Measurements from ENCODE around the gene ADGRG4. TPM values are rescaled to one million over a fixed set of nuclear protein-coding genes. Genes with fewer than 3 reads are reported as not detected.

Gene ADGRG4
- total and polyA plus RNA-seq, 9 donors, result 0.01 to 2.0 (median 0.34) TPM; not detected in 2

GRCh38 chrX:136395271-136395670, 94.5 kb downstream of the ADGRG4 start:
- no peak for DNase-seq
- Histone ChIP-seq H3K9me3 (no peaks in the 10 kb centered on the region), H3K27me3 (no peaks in the 10 kb centered on the region), H3K27ac (no peak overlapping the region), H3K36me3 (no peaks in the 10 kb centered on the region), H3K4me1 (ENCODE audit: insufficient read depth) (no peaks in the 10 kb centered on the region), H3K4me3 (no peak overlapping the region)
- intact Hi-C loops (cut with DNase I), result no loop called here
- no peak for TF ChIP-seq POLR2A (IDR thresholded peaks at IDR 0.05)
- no peak for TF ChIP-seq EP300 (IDR thresholded peaks at IDR 0.05)
- no peak for TF ChIP-seq CTCF (IDR thresholded peaks at IDR 0.05)
- 30 to 43% (median 37%) methylated on average over 3 of the region's 3 CpGs for WGBS, 3 donors

- H3K4me3 ChIP-seq, result no peak overlapping the region
- 45 to 70% (median 62%) methylated on average over 4 of the region's 4 CpGs for WGBS, 3 donors
- no peak for TF ChIP-seq POLR2A (IDR thresholded peaks at IDR 0.05)
- TF ChIP-seq CTCF (IDR thresholded peaks at IDR 0.05), result no peak
- no peak for TF ChIP-seq EP300 (IDR thresholded peaks at IDR 0.05)
- no peaks in the 10 kb centered on the region for H3K36me3 ChIP-seq
- no peaks in the 10 kb centered on the region for H3K27me3 ChIP-seq
- H3K4me1 ChIP-seq (ENCODE audit: insufficient read depth), result no peaks in the 10 kb centered on the region
- no peaks in the 10 kb centered on the region for H3K9me3 ChIP-seq
- no peak for DNase-seq
- no peak overlapping the region for H3K27ac ChIP-seq
- intact Hi-C loops (cut with DNase I), result no loop called here
Observed at GRCh38 chrX:136397001-136397400, 96.2 kb downstream of the ADGRG4 start.

GRCh38 chrX:136405126-136405525, 104.4 kb downstream of the ADGRG4 start:
- no peak for TF ChIP-seq POLR2A (IDR thresholded peaks at IDR 0.05)
- TF ChIP-seq CTCF (IDR thresholded peaks at IDR 0.05), result no peak
- TF ChIP-seq EP300 (IDR thresholded peaks at IDR 0.05), result no peak
- H3K4me1 ChIP-seq (ENCODE audit: insufficient read depth), result no peaks in the 10 kb centered on the region
- 51 to 72% (median 60%) methylated on average over 8 of the region's 8 CpGs for WGBS, 3 donors
- H3K27me3 ChIP-seq, result no peaks in the 10 kb centered on the region
- DNase-seq, result no peak
- no peaks in the 10 kb centered on the region for H3K36me3 ChIP-seq
- H3K9me3 ChIP-seq, result no peaks in the 10 kb centered on the region
- no peak overlapping the region for H3K27ac ChIP-seq
- intact Hi-C loops (cut with DNase I), result no loop called here
- H3K4me3 ChIP-seq, result no peak overlapping the region

GRCh38 chrX:136417806-136418205, 117.0 kb downstream of the ADGRG4 start:
- TF ChIP-seq POLR2A (IDR thresholded peaks at IDR 0.05), result no peak
- no peak for TF ChIP-seq CTCF (IDR thresholded peaks at IDR 0.05)
- no peak for TF ChIP-seq EP300 (IDR thresholded peaks at IDR 0.05)
- intact Hi-C loops (cut with DNase I), result no loop called here
- 63 to 72% (median 67%) methylated on average over 2 of the region's 2 CpGs for WGBS, 3 donors
- H3K9me3 ChIP-seq, result no peaks in the 10 kb centered on the region
- H3K27ac ChIP-seq, result no peak overlapping the region
- no peak for DNase-seq
- H3K36me3 ChIP-seq, result no peaks in the 10 kb centered on the region
- H3K4me3 ChIP-seq, result no peak overlapping the region
- no peaks in the 10 kb centered on the region for H3K4me1 ChIP-seq (ENCODE audit: insufficient read depth)
- no peaks in the 10 kb centered on the region for H3K27me3 ChIP-seq

- H3K36me3 ChIP-seq, result no peaks in the 10 kb centered on the region
- no peak overlapping the region for H3K4me3 ChIP-seq
- H3K27me3 ChIP-seq, result no peaks in the 10 kb centered on the region
- 63 to 85% (median 68%) methylated on average over 14 of the region's 14 CpGs for whole genome bisulfite sequencing, 3 donors
- no peaks in the 10 kb centered on the region for H3K9me3 ChIP-seq
- intact Hi-C loops (cut with DNase I), result no loop called here
- no peak overlapping the region for H3K27ac ChIP-seq
- no peak for DNase-seq
- TF ChIP-seq CTCF (IDR thresholded peaks at IDR 0.05) (no peak), POLR2A (IDR thresholded peaks at IDR 0.05) (no peak), EP300 (IDR thresholded peaks at IDR 0.05) (no peak)
- no peaks in the 10 kb centered on the region for H3K4me1 ChIP-seq (ENCODE audit: insufficient read depth)
Observed at GRCh38 chrX:136421338-136421737, 120.6 kb downstream of the ADGRG4 start.
